IMR-90 (cell line): ENCODE results near the gene WFDC9. TPM values are rescaled to one million over a fixed set of nuclear protein-coding genes. Genes with fewer than 3 reads are reported as not detected.
A peak's percentile ranks its signal among the peaks of the same experiment; 100 is the strongest.

Experiments used
- ATAC-seq: fragments of 200-7000 bp; cut with Tn5 transposase; 2 replicates; pipeline ENCODE4 v1.9.1; 2020; ENCODE audit warnings: low read depth, mild to moderate bottlenecking, moderate library complexity
- BruUV-seq: library from RNA; stranded (reverse); fragments of 400-500 nt; replicated peaks from 2 replicates; lab custom pipeline; 2021; lab: Mats Ljungman, UMichigan
- CTCF ChIA-PET: fragments of 300-600 bp; formaldehyde crosslinking; extraction: SDS; loops from one replicate; lab custom pipeline; 2021; ENCODE audit warnings: antibody characterized with exemption; lab: Yijun Ruan, JAX
- POLR2A ChIA-PET: fragments of 300-600 bp; sonication (Branson Sonifier 250); formaldehyde crosslinking; loops from one replicate; lab custom pipeline; 2022; ENCODE audit warnings: antibody characterized with exemption; ENCODE audit not compliant: unreplicated experiment; lab: Charles Lee
- DNase-seq: peaks from one replicate; pipeline ENCODE4 v3.0.0; 2013
- H2AFZ ChIP-seq: replicated peaks from 2 replicates; pipeline ENCODE3; 2013; ENCODE audit warnings: low read length, mild to moderate bottlenecking; ENCODE audit not compliant: poor library complexity
- H2AK5ac ChIP-seq: 2 replicates; pipeline ENCODE4 v1.6.1; 2013; ENCODE audit warnings: low read depth, low read length, inconsistent platforms
- H2AK9ac ChIP-seq: replicated peaks from 2 replicates; pipeline ENCODE3; 2013; ENCODE audit warnings: mild to moderate bottlenecking, low read depth, low read length, moderate library complexity; ENCODE audit not compliant: poor library complexity
- H2BK120ac ChIP-seq: 2 replicates; pipeline ENCODE4 v1.6.1; 2013; ENCODE audit warnings: low read depth, low read length, inconsistent platforms
- H2BK15ac ChIP-seq: 3 replicates; pipeline ENCODE4 v1.6.1; 2013; ENCODE audit warnings: low read depth, low read length, inconsistent platforms
- H2BK20ac ChIP-seq: 2 replicates; pipeline ENCODE4 v1.6.1; 2013; ENCODE audit warnings: low read depth, mild to moderate bottlenecking, inconsistent platforms, low read length, moderate library complexity
- H2BK5ac ChIP-seq: 2 replicates; pipeline ENCODE4 v1.6.1; 2013; ENCODE audit warnings: mild to moderate bottlenecking, low read depth, low read length, inconsistent platforms; ENCODE audit not compliant: poor library complexity, severe bottlenecking
- H3K14ac ChIP-seq: replicated peaks from 2 replicates; pipeline ENCODE4 v1.6.1; 2013; ENCODE audit warnings: low read depth, low read length, inconsistent platforms
- H3K18ac ChIP-seq: 2 replicates; pipeline ENCODE4 v1.6.1; 2013; ENCODE audit warnings: low read depth, low read length, control low read depth
- H3K23ac ChIP-seq: 2 replicates; pipeline ENCODE4 v1.6.1; 2013; ENCODE audit warnings: low read depth, low read length, inconsistent platforms
- H3K27ac ChIP-seq: 2 replicates; pipeline ENCODE4 v1.5.1; 2013; ENCODE audit warnings: mild to moderate bottlenecking, control low read depth, low read length; ENCODE audit not compliant: insufficient read depth
- H3K27me3 ChIP-seq: 2 replicates; pipeline ENCODE4 v1.6.1; 2013; ENCODE audit warnings: low read length; ENCODE audit not compliant: control insufficient read depth, insufficient read depth
- H3K36me3 ChIP-seq: 2 replicates; pipeline ENCODE4 v1.6.1; 2013; ENCODE audit warnings: low read length, mixed read lengths; ENCODE audit not compliant: control insufficient read depth, insufficient read depth
- H3K4ac ChIP-seq: 2 replicates; pipeline ENCODE4 v1.6.1; 2013; ENCODE audit warnings: low read depth, low read length, inconsistent platforms
- H3K4me1 ChIP-seq: 2 replicates; pipeline ENCODE4 v1.6.1; 2013; ENCODE audit warnings: low read length, mixed read lengths; ENCODE audit not compliant: control insufficient read depth, insufficient read depth
- H3K4me2 ChIP-seq: 2 replicates; pipeline ENCODE4 v1.6.1; 2013; ENCODE audit warnings: low read depth, mild to moderate bottlenecking, control low read depth, low read length, moderate library complexity
- H3K4me3 ChIP-seq: 2 replicates; pipeline ENCODE4 v1.5.1; 2013; ENCODE audit warnings: low read depth, mild to moderate bottlenecking, control low read depth, low read length, moderate library complexity; ENCODE audit not compliant: insufficient read depth
- H3K56ac ChIP-seq: 2 replicates; pipeline ENCODE4 v1.6.1; 2013; ENCODE audit warnings: low read length, inconsistent platforms; ENCODE audit not compliant: insufficient read depth; ENCODE audit errors: extremely low read depth
- H3K79me1 ChIP-seq, 2 experiments: 2 replicates each; pipeline ENCODE4 v1.6.1; 2013; ENCODE audit warnings: low read length in 2 of 2, inconsistent platforms in 1 of 2, low read depth in 1 of 2
- H3K9ac ChIP-seq: 2 replicates; pipeline ENCODE4 v1.6.1; 2013; ENCODE audit warnings: low read depth, low read length, control low read depth
- H3K9me1 ChIP-seq: 2 replicates; pipeline ENCODE4 v1.6.1; 2013; ENCODE audit warnings: low read length, inconsistent platforms; ENCODE audit not compliant: insufficient read depth
- H3K9me3 ChIP-seq: 2 replicates; pipeline ENCODE4 v1.6.1; 2013; ENCODE audit warnings: low read length; ENCODE audit not compliant: control insufficient read depth, insufficient read depth
- H4K20me1 ChIP-seq: 2 replicates; pipeline ENCODE4 v1.6.1; 2013; ENCODE audit warnings: low read length, inconsistent platforms; ENCODE audit not compliant: insufficient read depth
- H4K5ac ChIP-seq: 2 replicates; pipeline ENCODE4 v1.6.1; 2013; ENCODE audit warnings: mild to moderate bottlenecking, low read depth, low read length, control low read depth
- H4K8ac ChIP-seq, 2 experiments: 2 replicates each; pipeline ENCODE4 v1.6.1; 2013; ENCODE audit warnings: low read depth in 2 of 2, low read length in 2 of 2, control low read depth in 1 of 2, inconsistent platforms in 1 of 2
- H4K91ac ChIP-seq: 2 replicates; pipeline ENCODE4 v1.6.1; 2013; ENCODE audit warnings: low read depth, low read length, inconsistent platforms; ENCODE audit not compliant: insufficient read depth
- MXI1 ChIP-seq: IDR thresholded peaks from 2 replicates; pipeline ENCODE4 v1.6.1; 2012; ENCODE audit warnings: low read depth, mild to moderate bottlenecking, low read length, moderate library complexity, borderline replicate concordance
- SMC3 ChIP-seq: fragments of 150-350 bp; IDR thresholded peaks from 2 replicates; pipeline ENCODE4 v1.6.1; 2016; ENCODE audit warnings: low read depth, mild to moderate bottlenecking, antibody characterized with exemption, low read length, moderate library complexity
- WGBS, 2 experiments: methylation state at CpG; one replicate each; pipeline versions ENCODE4 v1.1.5 to v1.1.7; 2013; ENCODE audit warnings: missing lambda C conversion rate in 2 of 2; ENCODE audit not compliant: insufficient read length in 1 of 2; ENCODE audit errors: extremely low coverage in 2 of 2; 5-methylcytosine and 5-hydroxymethylcytosine counted together
- dilution Hi-C: fragments of 300-500 bp; cut with HindIII; formaldehyde crosslinking; loops from one replicate; pipeline ENCODE4 v1.14.3; 2018; ENCODE audit warnings: low sequenced_read_pairs; ENCODE audit not compliant: unreplicated experiment
- in situ Hi-C: fragments of 300-500 bp; cut with MboI; formaldehyde crosslinking; loops from 3 replicates; pipeline ENCODE4 v1.14.3; 2019; ENCODE audit warnings: low sequenced_read_pairs, inconsistent platforms, mixed read lengths
- intact Hi-C: fragments of 100-400 bp; cut with micrococcal nuclease; formaldehyde crosslinking; loops from 2 replicates; pipeline ENCODE4 v1.10.0; 2022
- polyA plus RNA-seq, 3 experiments: library from polyadenylated mRNA; depleted of rRNA; stranded (reverse); fragments of >200 nt; gene quantifications; 2 replicates each; pipeline ENCODE4 v1.2.3, GENCODE V29; 2012; ENCODE audit warnings: low replicate concordance in 1 of 3
- total RNA-seq: library from RNA; depleted of rRNA; stranded (reverse); fragments of >200 nt; gene quantifications from 2 replicates; pipeline ENCODE4 v1.2.3, GENCODE V29; 2012

The WFDC9 gene
- total and polyA plus RNA-seq, 2 of the 4 experiments (the other 2 are of a cell fraction): not detected

DNA sequence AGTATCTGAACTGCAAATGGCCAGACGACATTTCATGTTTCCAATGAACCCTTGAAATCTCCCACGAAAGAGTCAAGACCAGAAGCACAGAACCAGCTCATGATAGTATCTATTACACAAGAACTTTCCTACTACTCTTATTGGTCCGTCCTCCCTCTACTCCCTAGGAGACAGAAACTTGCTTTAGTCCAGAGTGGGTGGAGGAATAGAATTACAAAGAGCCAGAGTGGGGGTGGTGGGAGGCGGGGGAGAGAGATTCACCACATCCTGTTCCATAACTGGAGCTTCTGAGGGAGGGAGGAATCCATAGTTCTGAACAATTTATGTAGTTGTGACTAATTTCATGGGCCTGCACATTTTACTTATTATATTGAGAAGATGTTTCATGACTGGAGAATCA is 20.0 kb downstream of the WFDC9 start:
- Histone ChIP-seq H2BK20ac (no peak overlapping the region), H3K9me1 (no peaks in the 10 kb centered on the region), H4K5ac (no peak overlapping the region), H3K23ac (no peak overlapping the region), H3K27me3 (no peaks in the 10 kb centered on the region), H3K4me3 (no peak overlapping the region), H3K27ac (no peak overlapping the region), H4K91ac (no peak overlapping the region), H2BK15ac (no peak overlapping the region), H2BK120ac (no peak overlapping the region), H2AFZ (no peak overlapping the region), H3K9ac (no peak overlapping the region), H3K14ac (no peak overlapping the region), H2AK5ac (no peak overlapping the region), H3K4ac (no peak overlapping the region), H4K8ac (no peak overlapping the region), H3K4me1 (no peaks in the 10 kb centered on the region), H2BK5ac (no peak overlapping the region), H3K4me2 (no peak overlapping the region), H3K36me3 (no peaks in the 10 kb centered on the region), H2AK9ac (no peak overlapping the region), H3K79me1 (no peaks in the 10 kb centered on the region), H4K20me1 (no peaks in the 10 kb centered on the region), H3K56ac (no peak overlapping the region), H3K18ac (no peak overlapping the region), H3K9me3 (no peaks in the 10 kb centered on the region)
- peak; percentile 21; the same call in 1 of the 2 replicates for ATAC-seq
- dilution Hi-C loops: no loop called here
- ChIA-PET POLR2A (no interaction called here), CTCF (no interaction called here)
- DNase-seq: peak; percentile 75
- no CpG with 5 or more reads among the region's 4 CpGs for whole genome bisulfite sequencing, 2 experiments
- in situ Hi-C loops: no loop called here
- TF ChIP-seq MXI1 (no peak), SMC3 (no peak)
- no TSS peak for BruUV-seq
- intact Hi-C loops: no loop called here
